ENCODE measurements around the gene BUB1. TPM values are rescaled to one million over a fixed set of nuclear protein-coding genes. Genes with fewer than 3 reads are reported as not detected.

BUB1 gene
- total and polyA plus RNA-seq, 12 donors: 0.17 to 17.1 (median 1.3) TPM

- 93 to 100% (median 97%) methylated on average over 4 of the region's 4 CpGs for WGBS, 4 donors
- no peak overlapping the region for H3K27ac ChIP-seq
- no peak overlapping the region for H3K4me3 ChIP-seq
- H3K27me3 ChIP-seq: peaks cover 3% of the 10 kb centered on the region
- intact Hi-C loops (cut with DNase I): no loop called here
- TF ChIP-seq POLR2A (IDR thresholded peaks at IDR 0.05) (no peak), CTCF (IDR thresholded peaks at IDR 0.05) (no peak)
- H3K36me3 ChIP-seq (replicated peaks in 1 of 2): no peaks in the 10 kb centered on the region
- H3K4me1 ChIP-seq (replicated peaks in 1 of 2): no peaks in the 10 kb centered on the region
- DNase-seq: no peak
- H3K9me3 ChIP-seq (replicated peaks in 1 of 3): no peaks in the 10 kb centered on the region
Observed at GRCh38 chr2:110650346-110650745, 27.5 kb downstream of the BUB1 start.

DNA sequence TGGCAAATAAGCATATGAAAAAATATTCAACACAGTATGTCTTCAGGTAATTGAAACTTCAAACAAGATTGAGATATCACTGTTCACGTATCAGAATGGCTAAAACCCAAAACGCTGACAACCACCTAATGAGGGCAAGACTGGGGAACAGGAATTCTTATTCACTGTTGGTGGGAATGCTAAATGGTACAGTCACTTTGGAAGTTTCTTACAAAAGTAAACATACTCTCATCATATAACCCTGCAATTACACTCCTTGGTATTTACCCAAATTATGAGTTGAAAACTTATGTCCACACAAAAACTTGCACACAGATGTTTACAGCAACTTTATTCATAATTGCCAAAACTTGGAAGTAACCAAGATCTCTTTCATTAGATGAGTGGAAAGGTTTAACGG is 30.1 kb downstream of the BUB1 start:
- WGBS, 4 donors: 93 to 98% (median 96%) methylated on average over 3 of the region's 3 CpGs
- Histone ChIP-seq H3K36me3 (replicated peaks in 1 of 2) (no peaks in the 10 kb centered on the region), H3K4me1 (replicated peaks in 1 of 2) (no peaks in the 10 kb centered on the region), H3K9me3 (replicated peaks in 1 of 3) (no peaks in the 10 kb centered on the region), H3K27me3 (no peaks in the 10 kb centered on the region), H3K27ac (no peak overlapping the region), H3K4me3 (no peak overlapping the region)
- no peak for DNase-seq
- intact Hi-C loops (cut with DNase I): no loop called here
- TF ChIP-seq POLR2A (IDR thresholded peaks at IDR 0.05) (no peak), CTCF (IDR thresholded peaks at IDR 0.05) (no peak)

- intact Hi-C loops (cut with DNase I): no loop called here
- Histone ChIP-seq H3K36me3 (replicated peaks in 1 of 2) (no peaks in the 10 kb centered on the region), H3K4me3 (no peak overlapping the region), H3K27me3 (no peaks in the 10 kb centered on the region), H3K9me3 (replicated peaks in 1 of 3) (no peaks in the 10 kb centered on the region), H3K27ac (no peak overlapping the region), H3K4me1 (replicated peaks in 1 of 2) (no peaks in the 10 kb centered on the region)
- TF ChIP-seq POLR2A (IDR thresholded peaks at IDR 0.05) (no peak), CTCF (IDR thresholded peaks at IDR 0.05) (no peak)
- DNase-seq: no peak
- 88 to 98% (median 94%) methylated on average over 2 of the region's 2 CpGs for WGBS, 4 donors
Observed at GRCh38 chr2:110645616-110646015, 32.2 kb downstream of the BUB1 start.

DNA sequence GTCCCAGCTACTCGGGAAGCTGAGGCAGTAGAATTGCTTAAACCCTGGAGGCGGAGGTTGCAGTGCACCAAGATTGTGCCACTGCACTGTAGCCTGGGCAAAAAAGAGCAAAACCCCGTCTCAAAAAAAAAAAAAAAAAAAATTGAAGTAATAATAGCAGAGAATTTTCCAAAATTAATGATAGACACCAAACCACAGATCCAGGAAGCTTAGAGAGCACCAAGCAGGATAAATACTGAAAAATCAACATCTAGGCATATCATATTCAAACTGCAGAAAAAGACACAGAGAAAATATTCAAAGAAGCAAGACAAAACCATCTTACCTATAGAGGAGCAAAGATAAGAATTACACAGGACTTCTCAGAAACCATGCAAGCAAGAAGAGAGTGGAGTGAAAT is 33.5 kb downstream of the BUB1 start:
- Histone ChIP-seq H3K27ac (no peak overlapping the region), H3K4me1 (replicated peaks in 1 of 2) (no peaks in the 10 kb centered on the region), H3K9me3 (replicated peaks in 1 of 3) (no peaks in the 10 kb centered on the region), H3K4me3 (no peak overlapping the region), H3K27me3 (no peaks in the 10 kb centered on the region), H3K36me3 (replicated peaks in 1 of 2) (no peaks in the 10 kb centered on the region)
- DNase-seq: no peak
- intact Hi-C loops (cut with DNase I): no loop called here
- TF ChIP-seq CTCF (IDR thresholded peaks at IDR 0.05): no peak
- 95 to 100% (median 98%) methylated on average over 3 of the region's 3 CpGs for WGBS, 4 donors

Measured in adrenal gland (tissue), 12 donors.